ENCODE data around the gene PRELP. TPM values are rescaled to one million over a fixed set of nuclear protein-coding genes. Genes with fewer than 3 reads are reported as not detected.

The PRELP gene
- 10 to 100 TPM in 6 of 9 donors, 1 to 10 TPM in 3; 3.6 to 61.9 (median 13.6) TPM for total RNA-seq
- 10 to 100 TPM in 1 of 2 donors, 1 to 10 TPM in 1; 7.8 to 14.6 TPM for polyA plus RNA-seq
- long read RNA-seq, donor 1, full-length matches to known transcripts: 14 of 21 reads
- long read RNA-seq, donor 1, partial matches to known transcripts: 3 of 21 reads
- long read RNA-seq, donor 1, other reads (novel, unspliced or antisense): 4 of 21 reads
- long read RNA-seq, donor 2, full-length matches to known transcripts: 8 of 25 reads
- long read RNA-seq, donor 2, partial matches to known transcripts: 13 of 25 reads
- long read RNA-seq, donor 2, other reads (novel, unspliced or antisense): 4 of 25 reads
- long read RNA-seq, donor 3, full-length matches to known transcripts: 5 of 12 reads
- long read RNA-seq, donor 3, partial matches to known transcripts: 2 of 12 reads
- long read RNA-seq, donor 3, other reads (novel, unspliced or antisense): 5 of 12 reads

DNA sequence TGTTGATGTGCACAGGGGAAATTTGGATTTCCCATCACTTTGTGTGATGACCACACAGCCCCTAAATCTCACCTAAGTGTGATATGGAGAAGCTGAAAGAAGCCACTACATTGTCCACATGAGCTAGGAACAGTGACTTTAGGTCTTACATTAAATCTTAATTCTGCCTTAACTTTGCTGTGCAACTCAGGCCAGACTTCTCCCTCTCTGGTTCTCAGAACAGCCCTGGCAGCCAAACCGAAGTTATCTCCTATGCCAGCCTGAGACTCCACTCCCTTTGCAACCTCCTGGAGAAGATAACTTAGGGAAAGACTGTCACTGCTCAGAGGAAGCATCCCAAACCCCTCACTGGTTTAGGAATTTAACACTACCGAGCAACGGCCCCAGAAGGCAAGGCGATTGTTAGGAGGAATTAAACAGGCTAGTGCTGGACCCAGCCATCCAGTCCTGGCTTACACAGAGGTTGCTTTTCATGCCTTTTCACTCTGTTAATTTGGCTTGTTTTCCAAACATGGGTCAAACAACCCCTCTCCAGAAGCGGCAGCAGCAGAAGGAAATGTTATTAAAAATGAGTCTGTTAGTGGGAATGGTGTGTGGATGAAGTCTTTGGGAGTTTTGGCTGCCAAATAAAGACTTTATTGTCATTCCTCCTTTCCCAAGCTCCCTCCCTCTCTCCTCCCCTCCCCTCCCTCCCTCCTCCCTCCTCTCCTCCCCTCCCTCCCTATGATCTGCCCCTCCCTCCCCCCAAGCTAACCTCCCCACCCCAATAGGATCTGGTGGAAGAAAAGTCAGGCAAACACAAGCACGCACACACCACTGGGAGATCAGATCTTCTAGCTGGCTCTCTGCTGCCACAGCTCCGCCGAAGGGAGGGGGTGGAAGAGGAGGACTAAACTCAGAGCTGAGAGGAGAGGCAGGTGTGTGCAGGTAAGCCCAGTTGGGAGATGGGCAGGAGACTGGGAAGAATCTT is at the start of gene PRELP:
Gene PRELP (plus strand): TSS at position 795 of the 970 bp plus-strand sequence. CDS start 7,379 bp downstream, outside the sequence.
- intact Hi-C loops (cut with DNase I): loop anchor here in 1 of 10 donors (10.0 kb wide), 1 partner anchor 110 kb away; no protein-coding TSS in a partner anchor
- Histone ChIP-seq H3K27me3 (no peaks in the 10 kb centered on the region), H3K4me3 (peak within 1 kb of the TSS in 11 of 12 donors; percentile 20 to 72 (median 50)), H3K36me3 (no peaks in the 10 kb centered on the region), H3K9me3 (no peaks in the 10 kb centered on the region), H3K4me1 (peaks cover 0 to 33% (median 5%) of the 10 kb centered on the region in 12 donors), H3K27ac (peak within 1 kb of the TSS; percentile 52 to 89 (median 77))
- peak in 3 of 5 donors; percentile 22 to 58 (median 47) for DNase-seq
- peak; percentile 43 to 68 (median 63) for ATAC-seq
- TF ChIP-seq, protein P1, sequence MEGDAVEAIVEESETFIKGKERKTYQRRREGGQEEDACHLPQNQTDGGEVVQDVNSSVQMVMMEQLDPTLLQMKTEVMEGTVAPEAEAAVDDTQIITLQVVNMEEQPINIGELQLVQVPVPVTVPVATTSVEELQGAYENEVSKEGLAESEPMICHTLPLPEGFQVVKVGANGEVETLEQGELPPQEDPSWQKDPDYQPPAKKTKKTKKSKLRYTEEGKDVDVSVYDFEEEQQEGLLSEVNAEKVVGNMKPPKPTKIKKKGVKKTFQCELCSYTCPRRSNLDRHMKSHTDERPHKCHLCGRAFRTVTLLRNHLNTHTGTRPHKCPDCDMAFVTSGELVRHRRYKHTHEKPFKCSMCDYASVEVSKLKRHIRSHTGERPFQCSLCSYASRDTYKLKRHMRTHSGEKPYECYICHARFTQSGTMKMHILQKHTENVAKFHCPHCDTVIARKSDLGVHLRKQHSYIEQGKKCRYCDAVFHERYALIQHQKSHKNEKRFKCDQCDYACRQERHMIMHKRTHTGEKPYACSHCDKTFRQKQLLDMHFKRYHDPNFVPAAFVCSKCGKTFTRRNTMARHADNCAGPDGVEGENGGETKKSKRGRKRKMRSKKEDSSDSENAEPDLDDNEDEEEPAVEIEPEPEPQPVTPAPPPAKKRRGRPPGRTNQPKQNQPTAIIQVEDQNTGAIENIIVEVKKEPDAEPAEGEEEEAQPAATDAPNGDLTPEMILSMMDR (IDR thresholded peaks at IDR 0.05): no peak
- peak in 1 of 2 donors; percentile 27 for TF ChIP-seq POLR2A (IDR thresholded peaks at IDR 0.05)
- WGBS, 4 donors: 38 to 55% (median 45%) methylated on average over 8 of the region's 8 CpGs

DNA sequence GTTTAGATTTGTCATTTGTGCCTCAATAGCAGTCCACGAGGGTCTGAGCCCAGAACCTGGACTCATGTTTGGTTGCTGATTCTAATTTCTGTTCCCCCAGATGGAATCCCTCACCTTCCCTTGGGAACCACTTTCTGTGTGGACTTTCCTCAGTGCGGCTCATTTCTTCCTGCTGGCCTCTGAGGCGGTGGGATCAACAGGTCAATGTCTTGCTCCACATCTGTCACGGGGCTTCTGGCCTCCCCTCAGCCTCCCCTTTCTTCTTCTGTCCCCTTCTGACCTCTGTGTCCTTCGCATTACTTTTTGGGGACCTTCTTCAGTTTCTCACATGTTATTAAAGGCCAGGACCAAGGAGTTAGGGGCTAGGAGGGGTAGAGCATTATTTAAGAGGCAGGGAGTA is 49.2 kb upstream of the PRELP start:
- WGBS, 4 donors: 77 to 84% (median 82%) methylated on average over 5 of the region's 5 CpGs

DNA sequence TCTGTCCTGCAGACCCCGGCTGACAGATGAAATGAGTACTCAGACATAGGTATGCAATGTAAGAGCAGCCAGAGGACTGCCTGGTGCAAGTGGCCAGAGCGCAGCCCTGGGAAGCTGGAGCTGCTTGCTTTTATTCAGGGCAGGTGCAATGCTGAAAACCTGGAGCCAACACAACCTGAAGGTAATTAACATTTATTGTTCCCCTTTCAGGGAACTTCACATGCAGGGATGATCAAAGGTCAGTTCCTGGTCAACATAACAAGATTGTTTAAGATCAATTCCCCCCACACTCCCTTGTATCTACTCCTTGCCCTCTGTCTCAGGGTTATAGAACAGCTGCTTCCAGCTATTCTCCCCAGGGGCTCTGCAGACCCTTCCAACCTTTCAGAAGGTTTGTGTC is 48.7 kb upstream of the PRELP start:
- no peak for TF ChIP-seq POLR2A (IDR thresholded peaks at IDR 0.05)
- TF ChIP-seq, protein P1 (IDR thresholded peaks at IDR 0.05): no peak
- Histone ChIP-seq H3K27ac (no peak overlapping the region), H3K36me3 (no peaks in the 10 kb centered on the region), H3K27me3 (peaks cover 0 to 5% (median 0%) of the 10 kb centered on the region in 9 donors), H3K4me1 (peaks cover 0 to 22% (median 0%) of the 10 kb centered on the region in 12 donors), H3K4me3 (no peak overlapping the region), H3K9me3 (no peaks in the 10 kb centered on the region)
- 93 to 100% (median 97%) methylated on average over 2 of the region's 2 CpGs for WGBS, 4 donors
- ATAC-seq: no peak
- DNase-seq: no peak
- intact Hi-C loops (cut with DNase I): no loop called here

More for the DNA sequence above, 49.2 kb upstream of the PRELP start:
- no peaks in the 10 kb centered on the region for H3K36me3 ChIP-seq
- H3K9me3 ChIP-seq: no peaks in the 10 kb centered on the region
- ATAC-seq: no peak
- TF ChIP-seq, protein P1 (IDR thresholded peaks at IDR 0.05): no peak
- no peak for TF ChIP-seq POLR2A (IDR thresholded peaks at IDR 0.05)
- DNase-seq: no peak
- H3K27me3 ChIP-seq: peaks cover 0 to 5% (median 0%) of the 10 kb centered on the region in 9 donors
- intact Hi-C loops (cut with DNase I): no loop called here
- H3K27ac ChIP-seq: no peak overlapping the region
- H3K4me3 ChIP-seq: no peak overlapping the region
- H3K4me1 ChIP-seq: peaks cover 0 to 22% (median 0%) of the 10 kb centered on the region in 12 donors
